ENCODE data around the gene DPYSL5. TPM values are rescaled to one million over a fixed set of nuclear protein-coding genes. Genes with fewer than 3 reads are reported as not detected.

Gene DPYSL5
- total RNA-seq, 1 donor from 2014 or later, result 0.11 TPM

GRCh38 chr2:26976237-26976636 lies 128.3 kb downstream of the DPYSL5 start:
- no peak for TF ChIP-seq CTCF (IDR thresholded peaks at IDR 0.05)
- Mint-ChIP-seq H3K36me3 (ENCODE audit: unreplicated experiment) (peaks cover 2% of the 10 kb centered on the region), H3K4me3 (ENCODE audit: unreplicated experiment) (no peak overlapping the region), H3K9me3 (ENCODE audit: unreplicated experiment) (no peaks in the 10 kb centered on the region), H3K27ac (ENCODE audit: unreplicated experiment) (no peak overlapping the region), H3K27me3 (ENCODE audit: unreplicated experiment) (peaks cover 27% of the 10 kb centered on the region), H3K4me1 (ENCODE audit: unreplicated experiment) (peaks cover 4% of the 10 kb centered on the region)
- no peak for DNase-seq (ENCODE audit: extremely low spot score, unreplicated experiment)

- TF ChIP-seq CTCF (IDR thresholded peaks at IDR 0.05), result no peak
- no peaks in the 10 kb centered on the region for H3K4me1 Mint-ChIP-seq (ENCODE audit: unreplicated experiment)
- no peak overlapping the region for H3K27ac Mint-ChIP-seq (ENCODE audit: unreplicated experiment)
- no peak for DNase-seq (ENCODE audit: extremely low spot score, unreplicated experiment)
- peaks cover 22% of the 10 kb centered on the region for H3K27me3 Mint-ChIP-seq (ENCODE audit: unreplicated experiment)
- H3K36me3 Mint-ChIP-seq (ENCODE audit: unreplicated experiment), result peaks cover 3% of the 10 kb centered on the region
- H3K4me3 Mint-ChIP-seq (ENCODE audit: unreplicated experiment), result no peak overlapping the region
- H3K9me3 Mint-ChIP-seq (ENCODE audit: unreplicated experiment), result no peaks in the 10 kb centered on the region
These were observed 129.1 kb downstream of the DPYSL5 start for GRCh38 chr2:26977012-26977411.

- no peak for DNase-seq (ENCODE audit: extremely low spot score, unreplicated experiment)
These were observed 130.2 kb downstream of the DPYSL5 start for GRCh38 chr2:26978061-26978596.

DNA sequence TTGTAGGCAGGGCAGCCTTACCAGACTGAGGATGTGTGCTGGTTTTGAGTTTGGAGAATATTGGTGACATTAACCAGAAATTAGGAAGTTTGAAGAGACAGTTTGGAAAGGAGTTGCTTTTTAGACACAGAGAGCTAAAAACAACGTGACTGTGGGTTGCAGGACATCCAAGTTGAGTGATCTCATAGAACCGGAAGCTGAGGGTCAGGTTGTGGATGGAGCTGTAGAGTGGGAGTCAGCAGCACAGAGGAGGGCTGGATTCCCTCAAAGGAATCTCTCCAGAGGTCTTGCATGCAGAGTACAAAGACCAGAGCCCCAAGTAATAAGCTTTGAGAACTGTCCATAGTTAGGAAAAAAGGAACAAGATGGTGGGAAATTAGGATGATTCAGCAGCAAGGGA lies 131.8 kb downstream of the DPYSL5 start:
- Mint-ChIP-seq H3K4me1 (ENCODE audit: unreplicated experiment) (no peaks in the 10 kb centered on the region), H3K9me3 (ENCODE audit: unreplicated experiment) (no peaks in the 10 kb centered on the region), H3K27ac (ENCODE audit: unreplicated experiment) (no peak overlapping the region), H3K27me3 (ENCODE audit: unreplicated experiment) (peaks cover 13% of the 10 kb centered on the region), H3K36me3 (ENCODE audit: unreplicated experiment) (peaks cover 2% of the 10 kb centered on the region), H3K4me3 (ENCODE audit: unreplicated experiment) (no peak overlapping the region)
- TF ChIP-seq CTCF (IDR thresholded peaks at IDR 0.05), result no peak
- no peak for DNase-seq (ENCODE audit: extremely low spot score, unreplicated experiment)

More at GRCh38 chr2:26978061-26978596, 130.2 kb downstream of the DPYSL5 start:
- Mint-ChIP-seq H3K36me3 (ENCODE audit: unreplicated experiment) (peaks cover 4% of the 10 kb centered on the region), H3K27ac (ENCODE audit: unreplicated experiment) (no peak overlapping the region), H3K27me3 (ENCODE audit: unreplicated experiment) (peaks cover 15% of the 10 kb centered on the region), H3K4me3 (ENCODE audit: unreplicated experiment) (no peak overlapping the region), H3K4me1 (ENCODE audit: unreplicated experiment) (no peaks in the 10 kb centered on the region), H3K9me3 (ENCODE audit: unreplicated experiment) (no peaks in the 10 kb centered on the region)
- TF ChIP-seq CTCF (IDR thresholded peaks at IDR 0.05), result no peak

DNA sequence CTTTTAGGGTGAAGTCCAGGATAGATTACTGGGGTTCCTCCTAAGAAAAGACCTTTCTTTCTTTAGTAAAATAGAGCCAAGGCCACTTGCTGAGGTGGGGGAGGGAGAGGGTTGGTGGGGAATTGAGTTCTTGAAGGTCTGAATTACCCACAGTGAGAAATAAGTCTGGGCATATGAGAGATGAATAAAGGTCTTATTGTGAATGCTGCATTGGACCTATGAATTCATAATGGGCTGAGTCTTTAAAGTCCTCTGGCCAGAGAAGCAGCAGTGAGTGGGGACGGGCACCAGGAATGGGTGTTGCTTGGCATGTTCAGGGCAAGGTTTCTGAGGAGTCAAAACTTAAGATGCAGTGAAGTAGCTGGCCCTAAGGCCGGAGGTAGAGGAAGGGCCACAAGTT lies 133.0 kb downstream of the DPYSL5 start:
- DNase-seq (ENCODE audit: extremely low spot score, unreplicated experiment), result no peak
- Mint-ChIP-seq H3K4me1 (ENCODE audit: unreplicated experiment) (no peaks in the 10 kb centered on the region), H3K27me3 (ENCODE audit: unreplicated experiment) (peaks cover 9% of the 10 kb centered on the region), H3K36me3 (ENCODE audit: unreplicated experiment) (peaks cover 2% of the 10 kb centered on the region), H3K27ac (ENCODE audit: unreplicated experiment) (no peak overlapping the region), H3K4me3 (ENCODE audit: unreplicated experiment) (no peak overlapping the region), H3K9me3 (ENCODE audit: unreplicated experiment) (no peaks in the 10 kb centered on the region)
- TF ChIP-seq CTCF (IDR thresholded peaks at IDR 0.05), result no peak
